Measurements from ENCODE around the gene TBC1D9B. TPM values are rescaled to one million over a fixed set of nuclear protein-coding genes. Genes with fewer than 3 reads are reported as not detected.

TBC1D9B gene
- total RNA-seq, 6 experiments from 2014 or later, result 64.6 to 90.7 (median 73.4) TPM

GRCh38 chr5:179936976-179937681, 29.4 kb upstream of the TBC1D9B start:
- H3K36me3 Mint-ChIP-seq (ENCODE audit: low read depth), result 0 out of 2 replicates have a peak, but pooled peaks cover 4% of the 10 kb centered on the region
- no peak overlapping the region for H3K27ac Mint-ChIP-seq
- H3K9me3 Mint-ChIP-seq, result no peaks in the 10 kb centered on the region
- no peak overlapping the region for H3K4me3 Mint-ChIP-seq
- peaks cover 6% of the 10 kb centered on the region; the same call in 1 of the 2 replicates for H3K4me1 Mint-ChIP-seq (ENCODE audit: low read depth)
- peaks cover 3% of the 10 kb centered on the region for H3K27me3 Mint-ChIP-seq (ENCODE audit: insufficient read depth)
- no peak for TF ChIP-seq CTCF (IDR thresholded peaks at IDR 0.05)
- no peak for DNase-seq

- DNase-seq, result no peak
- Mint-ChIP-seq H3K27me3 (ENCODE audit: insufficient read depth) (peaks cover 8% of the 10 kb centered on the region), H3K36me3 (ENCODE audit: low read depth) (no peaks in the 10 kb centered on the region), H3K9me3 (no peaks in the 10 kb centered on the region), H3K27ac (no peak overlapping the region), H3K4me1 (ENCODE audit: low read depth) (peaks cover 6% of the 10 kb centered on the region; the same call in 1 of the 2 replicates), H3K4me3 (no peak overlapping the region)
- TF ChIP-seq CTCF (IDR thresholded peaks at IDR 0.05), result no peak
These were observed 23.2 kb upstream of the TBC1D9B start for GRCh38 chr5:179930788-179931473.

- no peaks in the 10 kb centered on the region for H3K4me1 Mint-ChIP-seq (ENCODE audit: low read depth)
- no peaks in the 10 kb centered on the region for H3K36me3 Mint-ChIP-seq (ENCODE audit: low read depth)
- H3K9me3 Mint-ChIP-seq, result no peaks in the 10 kb centered on the region
- H3K27me3 Mint-ChIP-seq (ENCODE audit: insufficient read depth), result peaks cover 13% of the 10 kb centered on the region
- H3K27ac Mint-ChIP-seq, result no peak overlapping the region
- no peak for DNase-seq
- no peak for TF ChIP-seq CTCF (IDR thresholded peaks at IDR 0.05)
- H3K4me3 Mint-ChIP-seq, result no peak overlapping the region
These were observed 20.1 kb upstream of the TBC1D9B start for GRCh38 chr5:179927824-179928223.

- Mint-ChIP-seq H3K4me3 (no peak overlapping the region), H3K27me3 (ENCODE audit: insufficient read depth) (peaks cover 13% of the 10 kb centered on the region), H3K36me3 (ENCODE audit: low read depth) (no peaks in the 10 kb centered on the region), H3K9me3 (no peaks in the 10 kb centered on the region), H3K4me1 (ENCODE audit: low read depth) (no peaks in the 10 kb centered on the region), H3K27ac (no peak overlapping the region)
- DNase-seq, result no peak
- TF ChIP-seq CTCF (IDR thresholded peaks at IDR 0.05), result no peak
These were observed 19.0 kb upstream of the TBC1D9B start for GRCh38 chr5:179926657-179927056.

GRCh38 chr5:179923436-179923835, 15.7 kb upstream of the TBC1D9B start:
- Mint-ChIP-seq H3K4me3 (no peak overlapping the region), H3K4me1 (ENCODE audit: low read depth) (no peaks in the 10 kb centered on the region), H3K27me3 (ENCODE audit: insufficient read depth) (peaks cover 19% of the 10 kb centered on the region), H3K27ac (no peak overlapping the region), H3K9me3 (no peaks in the 10 kb centered on the region), H3K36me3 (ENCODE audit: low read depth) (no peaks in the 10 kb centered on the region)
- TF ChIP-seq CTCF (IDR thresholded peaks at IDR 0.05), result no peak
- no peak for DNase-seq

Data from HFFc6 (cell line).